GM10248 (cell line): ENCODE measurements around the gene CTNND1.
A peak's percentile ranks its signal among the peaks of the same experiment; 100 is the strongest.

ENCODE experiments used
- CTCF ChIA-PET: fragments of 300-600 bp; sonication (Branson Sonifier 250); formaldehyde crosslinking; extraction: SDS; loops from one replicate; lab custom pipeline; 2021; ENCODE audit warnings: antibody characterized with exemption; lab: Yijun Ruan, JAX
- POLR2A ChIA-PET: fragments of 350-650 bp; sonication (Branson Sonifier 250); formaldehyde crosslinking; extraction: SDS; loops from one replicate; lab custom pipeline; 2020; ENCODE audit warnings: antibody characterized with exemption; lab: Yijun Ruan, JAX
- DNase-seq: peaks from one replicate; pipeline ENCODE4 v3.0.0; 2012; ENCODE audit errors: extremely low spot score
- TF ChIP-seq, protein P1 (sequence below): IDR thresholded peaks from 2 replicates; pipeline ENCODE4 v1.5.1; 2012; ENCODE audit warnings: mild to moderate bottlenecking, low read depth; ENCODE audit errors: extremely low read depth, missing control alignments, control extremely low read depth

Gene CTNND1

DNA sequence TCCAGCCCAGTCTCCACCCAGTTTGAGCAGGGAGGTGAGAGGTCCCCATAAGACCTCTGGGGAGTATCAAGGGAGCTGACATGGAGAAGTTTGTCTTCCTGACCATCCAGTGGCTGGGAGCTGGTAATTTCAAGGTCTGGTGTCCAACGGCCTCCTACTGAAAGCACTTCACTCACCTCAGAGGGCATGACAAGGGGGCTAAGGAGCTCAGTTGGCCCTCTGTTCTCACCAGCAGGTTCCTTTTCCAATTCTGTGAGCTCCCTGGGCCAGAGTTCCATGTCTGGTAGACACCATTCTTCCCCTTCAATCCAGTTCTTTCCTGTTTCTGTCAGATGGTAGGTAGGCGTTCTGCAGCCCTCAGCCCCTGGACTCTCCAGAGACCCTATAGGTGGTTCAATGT is 17.2 kb upstream of the CTNND1 start:
- ChIA-PET CTCF (interaction anchor here (0.8 to 13.5 kb wide), 5 partner anchors 16 to 1391 kb away, joined by 3 to 142 read pairs (median 4); partner anchors contain the start of gene CTNND1), POLR2A (interaction anchor here (0.6 to 2.2 kb wide), 5 partner anchors 8 to 103 kb away, joined by 3 to 9 read pairs (median 4); partner anchors contain the start of gene CTNND1)
- DNase-seq = no peak
- TF ChIP-seq, protein P1, sequence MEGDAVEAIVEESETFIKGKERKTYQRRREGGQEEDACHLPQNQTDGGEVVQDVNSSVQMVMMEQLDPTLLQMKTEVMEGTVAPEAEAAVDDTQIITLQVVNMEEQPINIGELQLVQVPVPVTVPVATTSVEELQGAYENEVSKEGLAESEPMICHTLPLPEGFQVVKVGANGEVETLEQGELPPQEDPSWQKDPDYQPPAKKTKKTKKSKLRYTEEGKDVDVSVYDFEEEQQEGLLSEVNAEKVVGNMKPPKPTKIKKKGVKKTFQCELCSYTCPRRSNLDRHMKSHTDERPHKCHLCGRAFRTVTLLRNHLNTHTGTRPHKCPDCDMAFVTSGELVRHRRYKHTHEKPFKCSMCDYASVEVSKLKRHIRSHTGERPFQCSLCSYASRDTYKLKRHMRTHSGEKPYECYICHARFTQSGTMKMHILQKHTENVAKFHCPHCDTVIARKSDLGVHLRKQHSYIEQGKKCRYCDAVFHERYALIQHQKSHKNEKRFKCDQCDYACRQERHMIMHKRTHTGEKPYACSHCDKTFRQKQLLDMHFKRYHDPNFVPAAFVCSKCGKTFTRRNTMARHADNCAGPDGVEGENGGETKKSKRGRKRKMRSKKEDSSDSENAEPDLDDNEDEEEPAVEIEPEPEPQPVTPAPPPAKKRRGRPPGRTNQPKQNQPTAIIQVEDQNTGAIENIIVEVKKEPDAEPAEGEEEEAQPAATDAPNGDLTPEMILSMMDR = no peak

DNA sequence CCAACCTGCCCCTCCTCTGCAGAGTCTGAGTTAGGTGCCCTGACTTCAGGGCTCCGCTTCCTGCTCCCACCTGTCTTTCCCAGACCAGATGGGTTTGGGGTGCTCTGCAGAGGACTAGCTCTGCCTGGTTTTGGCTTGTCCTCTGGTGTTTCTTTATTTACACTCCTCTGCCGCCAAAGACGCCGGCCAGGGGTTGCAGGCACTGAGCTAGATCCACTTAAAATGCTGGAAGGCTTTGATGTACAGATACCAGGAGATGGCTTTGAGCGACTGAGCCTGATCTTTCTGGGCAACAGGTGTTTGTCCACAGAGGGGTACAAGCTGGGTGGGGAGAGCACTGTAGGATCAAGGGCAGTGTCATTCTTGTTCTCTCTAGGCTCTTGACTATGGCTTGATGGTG is 16.4 kb upstream of the CTNND1 start:
- ChIA-PET CTCF (interaction anchor here (0.8 to 13.5 kb wide), 8 partner anchors 8 to 1390 kb away, joined by 3 to 142 read pairs (median 4); partner anchors contain the start of gene CTNND1), POLR2A (interaction anchor here (2.2 kb wide), 1 partner anchor 17 kb away, joined by 9 read pairs; the partner anchor contains the start of gene CTNND1)
- no peak for DNase-seq
- TF ChIP-seq, protein P1 = no peak

DNA sequence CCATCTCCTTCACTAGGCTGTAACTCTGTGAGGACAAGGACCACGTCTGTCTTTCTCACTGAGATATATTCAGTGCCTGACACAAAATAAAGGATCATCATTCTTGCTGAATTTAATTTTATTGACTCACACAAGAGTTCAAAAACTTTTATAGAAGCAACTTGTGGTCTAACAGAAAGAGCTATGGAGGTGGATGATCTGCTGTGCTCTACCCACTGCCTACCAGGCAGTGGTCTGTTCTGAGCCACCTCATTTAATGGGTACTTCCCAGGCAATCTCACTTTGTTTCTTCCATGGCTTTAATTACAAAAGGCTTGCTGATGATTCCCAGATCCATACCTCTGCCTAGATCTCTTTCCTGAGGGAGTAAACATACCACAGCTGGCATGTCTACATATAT is 14.7 kb upstream of the CTNND1 start:
- DNase-seq = no peak
- ChIA-PET POLR2A (interaction anchor here (0.6 to 0.9 kb wide), 2 partner anchors 14 to 47 kb away, joined by 3 read pairs; partner anchors contain the start of gene CTNND1), CTCF (interaction anchor here (1.2 to 13.5 kb wide), 5 partner anchors 9 to 55 kb away, joined by 3 to 142 read pairs (median 6); partner anchors contain the start of gene CTNND1)
- TF ChIP-seq, protein P1 = no peak

DNA sequence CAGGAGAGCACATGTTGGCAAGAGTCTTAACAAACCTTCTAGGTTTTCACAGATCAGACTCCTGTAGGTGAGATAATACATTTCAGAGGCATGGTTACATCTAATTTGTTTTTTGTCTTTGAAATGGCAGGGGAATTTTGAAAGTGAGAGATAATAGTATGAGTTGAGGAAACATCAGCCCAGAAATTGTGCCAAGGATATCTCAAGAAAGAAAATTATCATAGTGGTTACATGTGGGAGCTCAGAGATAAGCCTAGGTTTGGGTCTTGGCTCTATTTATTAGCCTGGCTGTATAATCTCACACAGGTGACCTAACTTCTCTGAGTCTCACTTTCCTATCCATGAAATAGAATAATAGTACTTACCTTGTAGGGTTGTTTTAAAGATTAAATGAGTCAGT is 10.4 kb upstream of the CTNND1 start:
- CTCF ChIA-PET = interaction anchor here (0.5 to 13.5 kb wide), 10 partner anchors 9 to 774 kb away, joined by 3 to 142 read pairs (median 4); partner anchors contain the start of genes CTNND1 and SELENOH
- TF ChIP-seq, protein P1 = no peak
- POLR2A ChIA-PET = interaction anchor here (0.8 to 1.4 kb wide), 2 partner anchors 9 to 10 kb away, joined by 5 to 6 read pairs; partner anchors contain the start of genes CTNND1 and SELENOH

DNA sequence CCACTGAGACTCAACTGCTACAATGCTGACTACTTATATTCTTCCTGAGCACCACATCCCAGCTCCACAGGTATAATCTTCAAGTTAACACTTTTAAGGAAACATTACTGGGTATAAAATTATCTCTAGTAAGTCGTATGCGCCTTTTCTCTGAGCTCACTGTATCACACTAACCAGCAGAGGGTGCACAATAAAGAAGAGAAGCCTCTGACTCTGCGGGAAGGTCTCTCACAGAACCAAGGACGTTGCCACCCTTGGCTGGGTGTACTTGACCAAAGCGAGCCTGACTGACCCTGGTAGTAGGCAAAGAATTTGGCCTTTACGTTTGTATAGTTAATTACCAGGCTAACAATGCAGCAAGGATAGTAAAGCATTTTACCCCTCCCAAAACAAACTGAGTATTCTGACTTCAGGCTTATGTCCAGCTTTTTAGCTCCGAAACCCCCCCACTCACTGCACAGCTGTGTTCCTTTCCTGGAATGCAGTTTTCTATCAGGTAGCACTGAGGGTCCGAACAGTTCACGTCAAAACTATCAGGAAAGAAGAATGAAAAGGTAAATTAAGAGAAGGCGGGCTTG is 9.8 kb upstream of the CTNND1 start, which contains the start of gene BTBD18:
Gene BTBD18, minus strand, starts transcription at position 144 of the 578 bp plus-strand sequence. CDS start 631 bp downstream, outside the sequence.
- ChIA-PET CTCF (interaction anchor here (0.5 to 13.5 kb wide), 12 partner anchors 10 to 825 kb away, joined by 3 to 142 read pairs (median 4); partner anchors contain the start of genes CTNND1 and SELENOH), POLR2A (interaction anchor here (0.5 to 1.4 kb wide), 4 partner anchors 9 to 334 kb away, joined by 3 to 6 read pairs (median 4); partner anchors contain the start of genes CTNND1 and SELENOH)
- peak; percentile 51 for DNase-seq
- TF ChIP-seq, protein P1 = peak; percentile 34

More for the DNA sequence above, 10.4 kb upstream of the CTNND1 start:
- no peak for DNase-seq

DNA sequence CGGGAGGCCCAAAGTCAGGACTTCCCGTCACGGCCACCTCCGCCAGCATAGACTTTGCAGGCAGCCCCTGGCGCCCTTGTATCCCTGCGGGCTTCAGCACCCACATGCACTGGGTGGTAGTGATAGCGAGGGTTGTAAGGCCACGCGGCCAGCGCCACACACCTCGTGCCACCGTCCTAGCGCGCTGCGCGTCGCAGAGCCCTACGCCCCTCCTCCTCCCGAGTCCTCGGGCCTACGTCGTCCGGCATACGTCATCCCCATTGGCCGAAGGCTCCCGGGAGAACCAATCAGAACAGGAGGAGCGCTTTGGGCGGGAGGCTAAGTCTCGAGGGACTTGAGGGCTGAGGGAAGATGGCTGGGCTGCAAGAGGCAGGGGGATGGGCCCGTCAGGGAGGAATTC is 8.6 kb upstream of the CTNND1 start:
- TF ChIP-seq, protein P1 = no peak
- ChIA-PET CTCF (interaction anchor here (2.2 to 13.5 kb wide), 2 partner anchors 10 to 49 kb away, joined by 21 to 142 read pairs; partner anchors contain the start of gene CTNND1), POLR2A (no interaction called here)
- DNase-seq = no peak
